ENCODE data around the gene TNFRSF11A. TPM values are rescaled to one million over a fixed set of nuclear protein-coding genes. Genes with fewer than 3 reads are reported as not detected.
A peak's percentile ranks its signal among the peaks of the same experiment; 100 is the strongest.

TNFRSF11A gene
- total RNA-seq, 2 donors from 2014 or later: 26.8 to 41.9 TPM

DNA sequence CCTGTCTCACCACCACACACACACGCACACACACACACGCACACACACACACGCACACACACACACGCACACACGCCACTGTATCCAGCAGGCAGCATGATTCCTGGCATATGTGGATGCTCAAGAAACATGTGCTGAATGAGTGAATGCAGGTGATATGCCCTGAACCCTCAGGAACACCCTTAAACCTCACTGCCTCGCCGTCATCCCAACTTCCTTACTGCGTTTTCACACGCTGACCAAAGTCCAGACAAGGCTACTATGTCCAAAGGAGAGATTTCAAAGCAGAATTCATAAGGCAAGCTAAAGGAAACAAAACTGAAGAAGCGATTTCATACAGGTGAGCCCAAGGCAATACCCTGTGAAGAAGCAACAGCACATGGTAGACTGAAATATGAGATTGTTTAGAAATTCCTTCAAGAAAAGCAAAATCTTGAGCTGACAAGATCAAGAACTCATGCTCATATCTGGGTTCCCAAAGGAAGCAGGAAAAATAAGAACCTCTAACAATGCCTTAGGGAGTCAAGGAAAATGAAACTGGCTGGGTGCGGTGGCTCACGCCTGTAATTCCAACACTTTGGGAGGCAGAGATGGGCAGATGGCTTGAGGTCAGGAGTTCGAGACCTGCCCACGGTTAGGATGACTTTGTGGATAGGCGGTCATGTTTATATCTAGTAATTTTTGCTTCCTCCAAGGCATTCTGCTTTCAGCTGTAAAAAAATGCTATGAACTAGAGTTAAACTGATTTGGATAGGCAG is 69.1 kb downstream of the TNFRSF11A start:
- peaks cover 3% of the 10 kb centered on the region for H3K27me3 Mint-ChIP-seq
- no peak for ATAC-seq (replicated peaks)
- H3K9me3 Mint-ChIP-seq: no peaks in the 10 kb centered on the region
- no peaks in the 10 kb centered on the region for H3K36me3 Mint-ChIP-seq (ENCODE audit: low read depth)
- no peak overlapping the region for H3K4me3 Mint-ChIP-seq
- no peak overlapping the region for H3K27ac Mint-ChIP-seq
- peaks cover 20% of the 10 kb centered on the region for H3K4me1 Mint-ChIP-seq

DNA sequence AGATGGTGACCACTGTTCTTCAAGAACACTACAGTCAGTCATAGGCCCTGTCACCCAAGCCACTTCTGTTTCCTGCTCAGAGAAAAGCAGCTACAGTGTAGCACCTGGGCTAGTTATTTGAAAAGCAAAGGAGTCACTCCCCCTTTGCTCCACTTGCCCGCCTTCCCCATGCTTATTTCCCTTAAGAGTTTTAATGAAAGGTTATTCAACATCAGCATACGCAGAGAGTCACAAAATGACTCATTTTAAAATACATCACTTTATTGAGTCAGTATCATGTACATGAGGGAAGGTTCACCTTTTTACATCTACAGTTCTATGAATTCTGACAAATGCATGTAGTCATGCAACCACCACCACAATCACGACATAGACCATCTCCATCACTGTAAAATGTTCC is 71.3 kb downstream of the TNFRSF11A start:
- Mint-ChIP-seq H3K4me3 (peak overlapping the region; percentile 60), H3K27ac (peak overlapping the region; percentile 98), H3K36me3 (ENCODE audit: low read depth) (no peaks in the 10 kb centered on the region), H3K27me3 (peaks cover 4% of the 10 kb centered on the region), H3K9me3 (no peaks in the 10 kb centered on the region), H3K4me1 (peaks cover 34% of the 10 kb centered on the region)
- ATAC-seq (replicated peaks): peak; percentile 89

DNA sequence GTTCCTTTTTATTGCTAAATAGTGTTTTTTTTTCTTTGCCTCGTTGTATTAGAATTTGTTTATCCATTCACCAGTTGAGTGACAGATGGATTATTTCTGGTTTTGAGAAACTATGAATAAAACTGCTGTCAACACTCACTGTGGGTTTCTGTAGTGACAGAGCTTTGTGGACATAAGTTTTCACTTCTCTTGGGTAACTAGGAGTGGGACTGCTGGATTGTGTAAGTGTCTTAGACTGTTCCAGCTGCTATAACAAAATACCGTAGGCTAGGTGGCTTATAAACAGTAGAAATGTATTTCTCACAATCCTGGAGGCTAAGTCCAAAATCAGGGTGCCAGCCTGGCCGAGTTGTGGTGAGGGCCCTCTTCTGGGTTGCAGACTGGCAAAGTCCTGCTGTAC is 71.9 kb downstream of the TNFRSF11A start:
- Mint-ChIP-seq H3K36me3 (ENCODE audit: low read depth) (no peaks in the 10 kb centered on the region), H3K4me1 (peaks cover 34% of the 10 kb centered on the region), H3K4me3 (peak overlapping the region; percentile 60), H3K27ac (peak overlapping the region; percentile 98), H3K27me3 (peaks cover 4% of the 10 kb centered on the region), H3K9me3 (no peaks in the 10 kb centered on the region)
- peak; percentile 68 for ATAC-seq (replicated peaks)

DNA sequence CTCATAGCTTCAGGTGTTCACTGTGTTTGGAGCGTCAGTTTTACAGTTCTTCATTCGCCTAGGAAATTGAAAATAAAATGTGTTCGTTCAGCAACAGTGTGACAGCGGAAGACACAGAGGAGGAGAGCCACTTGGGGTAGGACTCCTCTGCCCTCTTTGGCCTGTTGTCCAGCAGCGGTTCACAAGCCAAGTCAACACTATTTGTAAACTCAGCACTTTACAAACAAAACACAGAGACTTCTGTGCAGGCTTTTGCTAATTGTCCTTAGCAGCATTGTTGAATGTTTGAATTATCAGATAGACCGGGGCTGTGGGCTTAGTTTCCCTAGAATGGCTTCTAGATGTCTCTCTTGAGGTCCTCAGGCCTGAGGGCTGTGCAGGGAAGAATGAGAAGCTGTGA is 73.2 kb downstream of the TNFRSF11A start:
- H3K27ac Mint-ChIP-seq: peak overlapping the region; percentile 98
- no peak for ATAC-seq (replicated peaks)
- H3K36me3 Mint-ChIP-seq (ENCODE audit: low read depth): no peaks in the 10 kb centered on the region
- no peaks in the 10 kb centered on the region for H3K9me3 Mint-ChIP-seq
- H3K4me1 Mint-ChIP-seq: peaks cover 34% of the 10 kb centered on the region
- H3K4me3 Mint-ChIP-seq: peak overlapping the region; percentile 60
- H3K27me3 Mint-ChIP-seq: peaks cover 4% of the 10 kb centered on the region

DNA sequence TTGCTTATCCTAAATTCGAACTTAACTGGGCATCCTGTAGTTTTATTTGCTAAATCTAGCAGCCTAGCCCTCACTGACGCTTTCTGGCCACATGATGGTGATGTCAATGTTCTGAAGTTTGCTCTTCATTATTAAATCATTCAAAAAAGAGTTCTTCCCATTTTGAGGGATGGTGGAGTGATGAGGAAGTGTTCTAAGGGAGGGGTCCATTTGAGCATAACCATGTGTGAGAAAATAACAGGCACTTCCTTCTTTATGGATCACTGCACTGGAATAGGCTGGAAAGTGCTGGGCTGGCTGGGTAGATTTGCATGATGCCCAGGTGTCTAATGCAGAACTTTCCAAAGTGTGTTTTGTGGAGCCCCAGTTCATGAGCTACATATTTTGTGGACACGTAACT is 74.2 kb downstream of the TNFRSF11A start:
- H3K9me3 Mint-ChIP-seq: no peaks in the 10 kb centered on the region
- peak overlapping the region; percentile 98 for H3K27ac Mint-ChIP-seq
- peak overlapping the region; percentile 9 for H3K4me3 Mint-ChIP-seq
- no peak for ATAC-seq (replicated peaks)
- peaks cover 4% of the 10 kb centered on the region for H3K27me3 Mint-ChIP-seq
- no peaks in the 10 kb centered on the region for H3K36me3 Mint-ChIP-seq (ENCODE audit: low read depth)
- peaks cover 34% of the 10 kb centered on the region for H3K4me1 Mint-ChIP-seq

DNA sequence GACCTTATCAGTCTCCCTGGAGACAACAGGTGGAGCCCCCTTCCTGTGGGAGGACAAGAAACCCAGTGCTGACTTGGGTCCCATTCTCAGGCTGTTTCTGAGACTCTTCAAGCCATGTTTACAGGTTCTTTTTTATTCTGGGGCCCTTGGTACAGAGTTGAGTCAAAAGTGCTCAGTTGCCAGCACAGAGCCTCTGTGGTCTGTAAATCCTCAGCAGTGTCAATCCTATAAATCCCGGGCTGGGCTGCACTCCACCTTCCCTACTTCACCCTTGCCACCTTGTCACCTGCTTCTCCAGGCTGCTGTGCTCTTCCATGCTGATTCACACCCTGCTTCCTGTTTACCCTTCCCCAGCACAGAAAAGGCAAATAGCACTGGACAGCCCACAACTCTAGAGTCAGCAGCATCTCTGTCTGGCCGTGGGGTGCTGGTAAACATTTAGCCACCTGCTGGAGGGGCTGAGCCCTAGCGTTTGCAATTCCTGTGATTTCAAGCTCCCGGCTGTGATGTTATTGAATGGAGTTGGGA is 74.7 kb downstream of the TNFRSF11A start:
- no peaks in the 10 kb centered on the region for H3K36me3 Mint-ChIP-seq (ENCODE audit: low read depth)
- peaks cover 4% of the 10 kb centered on the region for H3K27me3 Mint-ChIP-seq
- peaks cover 34% of the 10 kb centered on the region for H3K4me1 Mint-ChIP-seq
- no peaks in the 10 kb centered on the region for H3K9me3 Mint-ChIP-seq
- H3K27ac Mint-ChIP-seq: no peak overlapping the region
- H3K4me3 Mint-ChIP-seq: peak overlapping the region; percentile 9
- peak; percentile 23 for ATAC-seq (replicated peaks)

DNA sequence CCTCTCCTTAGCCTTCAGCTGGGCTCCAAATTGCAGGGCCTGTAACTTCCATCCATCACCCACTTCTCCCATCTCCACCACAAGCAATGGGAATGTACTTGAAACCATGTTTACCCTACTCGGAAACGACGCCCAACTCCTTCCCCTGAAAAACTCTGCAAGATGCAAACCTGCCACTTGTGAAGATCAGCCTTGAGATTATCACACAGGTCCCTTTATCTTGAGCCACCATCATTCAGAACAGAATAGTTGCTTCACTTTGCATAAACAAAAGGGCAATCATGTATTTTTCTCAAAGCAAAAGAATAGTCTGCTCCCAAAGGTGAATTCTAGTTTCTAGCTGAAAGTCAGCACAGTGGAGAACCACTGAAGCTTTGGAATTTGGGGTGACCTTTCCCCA is 75.8 kb downstream of the TNFRSF11A start:
- no peak for ATAC-seq (replicated peaks)
- Mint-ChIP-seq H3K27ac (no peak overlapping the region), H3K4me1 (peaks cover 32% of the 10 kb centered on the region), H3K27me3 (peaks cover 4% of the 10 kb centered on the region), H3K9me3 (no peaks in the 10 kb centered on the region), H3K36me3 (ENCODE audit: low read depth) (no peaks in the 10 kb centered on the region), H3K4me3 (no peak overlapping the region)

DNA sequence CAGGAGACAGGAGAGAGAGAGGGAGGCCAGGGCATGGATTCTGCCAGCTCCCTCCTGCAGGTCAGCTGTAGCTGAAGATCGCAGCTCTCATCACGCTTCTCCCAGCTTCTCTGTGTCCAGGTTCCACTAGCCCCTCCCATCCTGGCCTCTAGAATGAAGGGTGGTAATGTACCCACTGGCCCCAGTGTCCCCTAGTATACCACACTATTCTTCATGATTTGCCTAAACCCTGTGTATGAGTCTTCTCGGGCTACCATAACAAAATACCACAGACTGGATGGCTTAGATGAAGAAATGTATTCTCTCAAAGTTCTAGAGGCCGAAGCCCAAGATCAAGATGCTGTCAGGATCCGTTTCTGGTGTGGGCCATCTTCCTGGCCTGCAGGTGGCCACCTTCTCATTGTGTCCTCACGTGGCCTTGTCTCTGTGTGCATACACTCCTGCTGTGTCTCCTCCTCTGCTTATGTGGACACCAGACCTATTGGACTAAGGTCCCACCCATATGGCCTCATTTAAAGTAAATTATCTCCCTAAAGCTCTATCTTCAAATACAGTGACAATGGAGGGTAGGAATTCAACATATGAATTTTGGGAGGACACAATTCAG is 77.3 kb downstream of the TNFRSF11A start:
- Mint-ChIP-seq H3K4me3 (no peak overlapping the region), H3K4me1 (peaks cover 21% of the 10 kb centered on the region), H3K27me3 (peaks cover 4% of the 10 kb centered on the region), H3K27ac (peak overlapping the region; percentile 42), H3K36me3 (ENCODE audit: low read depth) (no peaks in the 10 kb centered on the region), H3K9me3 (no peaks in the 10 kb centered on the region)
- no peak for ATAC-seq (replicated peaks)

DNA sequence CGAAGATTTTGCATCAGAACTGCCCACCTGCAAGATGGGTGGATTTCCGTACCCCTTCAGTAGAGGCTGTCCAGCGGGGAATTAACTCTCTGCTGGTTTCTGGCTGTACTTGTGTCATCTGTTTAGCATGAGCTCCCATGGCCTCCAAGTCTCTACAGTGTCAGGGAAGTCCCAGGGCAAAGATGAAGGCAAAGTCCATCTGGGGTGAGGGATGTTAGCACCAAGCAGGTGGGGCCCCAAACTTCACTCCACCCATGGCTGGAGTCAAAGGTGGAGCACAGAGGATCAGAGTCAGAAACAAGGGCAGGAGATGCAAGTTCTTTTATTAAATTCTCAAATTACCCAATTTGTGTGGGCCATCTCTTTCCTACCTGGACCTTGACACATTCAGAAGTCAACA is 78.0 kb downstream of the TNFRSF11A start:
- no peak for ATAC-seq (replicated peaks)
- Mint-ChIP-seq H3K4me1 (peaks cover 17% of the 10 kb centered on the region), H3K27me3 (peaks cover 4% of the 10 kb centered on the region), H3K9me3 (no peaks in the 10 kb centered on the region), H3K27ac (no peak overlapping the region), H3K36me3 (ENCODE audit: low read depth) (no peaks in the 10 kb centered on the region), H3K4me3 (no peak overlapping the region)

DNA sequence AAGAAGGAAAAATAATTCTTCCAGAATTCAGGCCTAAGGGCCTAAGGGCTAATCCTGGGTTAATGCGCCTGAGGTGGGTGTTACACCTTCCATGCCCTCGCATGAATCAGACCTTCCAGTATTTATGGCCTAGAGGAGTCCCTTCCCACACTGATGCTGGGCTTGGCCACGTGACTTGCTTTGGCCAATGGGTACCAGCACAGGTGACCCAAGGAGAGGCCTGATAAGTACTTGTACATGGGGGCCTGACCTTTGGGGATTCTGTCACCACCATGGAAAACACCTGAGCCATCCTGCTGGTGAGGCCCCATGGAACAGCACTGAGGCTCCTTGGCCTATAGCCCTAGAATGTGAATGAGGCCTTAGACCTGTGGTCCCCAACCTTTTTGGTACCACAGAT is 79.8 kb downstream of the TNFRSF11A start:
- no peak overlapping the region for H3K4me3 Mint-ChIP-seq
- H3K27ac Mint-ChIP-seq: no peak overlapping the region
- peaks cover 8% of the 10 kb centered on the region for H3K4me1 Mint-ChIP-seq
- ATAC-seq (replicated peaks): peak; percentile 76
- no peaks in the 10 kb centered on the region for H3K9me3 Mint-ChIP-seq
- H3K36me3 Mint-ChIP-seq (ENCODE audit: low read depth): no peaks in the 10 kb centered on the region
- peaks cover 11% of the 10 kb centered on the region for H3K27me3 Mint-ChIP-seq

DNA sequence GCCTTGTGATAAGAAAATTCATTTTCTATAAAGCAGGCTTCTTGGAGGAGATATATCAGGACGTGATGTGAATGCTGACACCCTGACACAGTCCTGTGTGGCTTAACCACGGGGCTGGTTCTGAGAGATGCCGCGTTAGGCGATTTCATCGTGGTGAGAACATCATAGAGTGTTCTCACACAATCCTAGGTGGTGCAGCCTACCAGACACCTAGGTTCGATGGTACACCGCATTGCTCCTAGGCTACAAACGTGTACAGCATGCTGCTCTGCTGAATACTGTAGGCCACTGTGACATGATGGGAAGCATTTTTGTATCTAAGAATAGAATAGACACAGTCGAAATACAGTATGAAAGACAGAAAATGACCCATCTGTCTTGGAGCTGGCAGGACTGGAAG is 82.5 kb downstream of the TNFRSF11A start:
- H3K36me3 Mint-ChIP-seq (ENCODE audit: low read depth): no peaks in the 10 kb centered on the region
- peaks cover 11% of the 10 kb centered on the region for H3K27me3 Mint-ChIP-seq
- H3K4me1 Mint-ChIP-seq: peaks cover 6% of the 10 kb centered on the region
- H3K27ac Mint-ChIP-seq: no peak overlapping the region
- peak; percentile 48 for ATAC-seq (replicated peaks)
- H3K9me3 Mint-ChIP-seq: peaks cover 4% of the 10 kb centered on the region
- no peak overlapping the region for H3K4me3 Mint-ChIP-seq

DNA sequence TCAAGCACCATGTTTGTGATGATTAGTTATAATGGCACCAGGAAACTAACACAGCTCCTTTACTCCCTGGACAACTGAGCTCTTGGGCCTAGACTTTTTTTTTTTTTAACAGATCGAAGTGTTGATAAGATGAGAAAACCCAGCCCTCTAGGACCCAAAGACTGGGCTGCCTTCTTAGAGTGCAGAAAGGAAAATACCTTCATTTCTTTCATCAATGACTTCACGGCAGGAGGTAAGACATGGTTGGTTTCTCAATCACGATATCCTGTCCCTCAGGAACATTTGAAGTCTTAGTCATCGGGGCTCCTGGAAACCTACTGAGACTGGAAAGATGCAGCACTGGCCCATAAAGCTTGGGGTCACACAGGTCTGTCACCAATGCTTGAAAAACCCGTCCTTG is 84.7 kb downstream of the TNFRSF11A start:
- Mint-ChIP-seq H3K4me1 (peaks cover 6% of the 10 kb centered on the region), H3K9me3 (peaks cover 4% of the 10 kb centered on the region)

DNA sequence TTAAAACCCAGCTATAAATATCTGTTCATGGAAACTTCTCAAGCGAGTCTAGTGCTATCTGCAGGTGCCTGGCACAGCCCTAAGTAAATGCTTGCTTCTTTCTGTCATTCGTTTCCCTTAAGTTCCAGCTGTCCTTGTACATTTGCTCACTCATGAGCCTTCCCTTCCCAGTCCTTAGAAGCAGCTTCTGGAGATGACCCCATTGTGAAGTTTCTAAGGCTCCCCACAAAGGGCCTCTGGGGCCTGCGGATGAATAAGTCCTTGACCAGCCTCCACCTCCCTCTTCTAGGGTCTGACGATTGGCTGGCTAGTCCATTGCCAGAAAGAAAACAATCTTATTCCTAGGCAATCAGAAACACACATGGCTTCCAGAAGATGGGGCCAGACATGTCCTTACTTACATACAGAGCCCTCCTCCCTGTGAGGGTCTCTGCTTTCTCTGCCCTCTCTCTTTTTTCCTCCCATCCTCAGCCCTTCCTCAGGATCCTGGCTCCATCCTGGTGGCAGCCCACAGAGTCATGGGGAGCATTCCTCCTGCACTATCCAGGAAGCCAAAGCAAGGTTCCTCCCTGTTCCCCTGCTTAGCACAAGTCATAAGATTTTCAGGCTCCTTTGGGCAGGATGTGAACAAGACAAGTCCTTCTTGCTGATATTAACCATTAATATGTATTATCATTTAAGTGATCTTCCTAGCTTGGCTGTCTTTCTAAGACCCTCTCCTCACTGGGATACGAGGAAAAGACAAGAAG is 87.3 kb downstream of the TNFRSF11A start:
- H3K4me3 Mint-ChIP-seq: no peak overlapping the region
- H3K36me3 Mint-ChIP-seq (ENCODE audit: low read depth): no peaks in the 10 kb centered on the region
- peaks cover 20% of the 10 kb centered on the region for H3K27me3 Mint-ChIP-seq
- H3K27ac Mint-ChIP-seq: no peak overlapping the region
- peaks cover 4% of the 10 kb centered on the region for H3K9me3 Mint-ChIP-seq
- peaks cover 6% of the 10 kb centered on the region for H3K4me1 Mint-ChIP-seq
- ATAC-seq (replicated peaks): no peak

More for the DNA sequence above, 84.7 kb downstream of the TNFRSF11A start:
- Mint-ChIP-seq H3K4me3 (no peak overlapping the region), H3K36me3 (ENCODE audit: low read depth) (no peaks in the 10 kb centered on the region), H3K27me3 (peaks cover 20% of the 10 kb centered on the region), H3K27ac (no peak overlapping the region)
- no peak for ATAC-seq (replicated peaks)

DNA sequence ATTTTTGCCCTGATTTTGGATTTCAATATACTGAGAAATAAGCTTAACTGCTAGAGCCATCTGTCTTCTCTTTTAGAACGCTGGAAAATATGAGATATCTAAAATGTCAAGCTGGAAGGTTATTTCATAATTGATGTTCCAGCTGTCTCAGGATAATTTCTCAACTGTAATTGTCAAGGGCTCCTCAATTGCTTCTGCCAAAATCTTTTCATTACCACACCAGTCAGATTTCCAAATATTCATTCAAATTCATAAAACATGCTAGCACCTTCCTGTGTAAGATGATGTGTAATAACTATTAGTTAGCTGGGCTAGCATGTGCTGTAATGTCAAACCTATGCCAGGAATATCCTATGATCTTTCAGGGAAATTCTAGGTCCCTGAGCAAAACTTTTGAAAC is 88.1 kb downstream of the TNFRSF11A start:
- Mint-ChIP-seq H3K27ac (no peak overlapping the region), H3K27me3 (peaks cover 20% of the 10 kb centered on the region), H3K4me1 (peaks cover 7% of the 10 kb centered on the region), H3K4me3 (no peak overlapping the region), H3K36me3 (ENCODE audit: low read depth) (no peaks in the 10 kb centered on the region), H3K9me3 (peaks cover 4% of the 10 kb centered on the region)
- ATAC-seq (replicated peaks): no peak
